HG03342 (cell line): ENCODE results near the gene BCKDK.
A peak's percentile ranks its signal among the peaks of the same experiment; 100 is the strongest.
"Not testable (repeated sequence)": the region's sequence is repeated elsewhere in the genome, so short reads cannot be mapped to it uniquely, and the experiment has no call there.

ENCODE experiments used
- ATAC-seq: cut with Tn5 transposase; IDR thresholded peaks from one replicate; pipeline ENCODE4 v1.9.1; 2021; ENCODE audit warnings: mild to moderate bottlenecking, moderate library complexity; ENCODE audit not compliant: unreplicated experiment

BCKDK gene

GRCh38 chr16:31141071-31141469 is 32.9 kb downstream of the BCKDK start:
- not testable (repeated sequence) for ATAC-seq

GRCh38 chr16:31141489-31142108 is 33.4 kb downstream of the BCKDK start:
- ATAC-seq, result no peak

GRCh38 chr16:31142109-31143010 is 34.2 kb downstream of the BCKDK start:
- ATAC-seq, result peak; percentile 83

- ATAC-seq, result no peak
Observed at GRCh38 chr16:31143011-31143693, 35.0 kb downstream of the BCKDK start.

- no peak for ATAC-seq
Observed at GRCh38 chr16:31143694-31144148, 35.5 kb downstream of the BCKDK start.

GRCh38 chr16:31144418-31144817 is 36.2 kb downstream of the BCKDK start:
- not testable (repeated sequence) for ATAC-seq

GRCh38 chr16:31145398-31145990 is 37.3 kb downstream of the BCKDK start:
- no peak for ATAC-seq

- ATAC-seq, result no peak
Observed at GRCh38 chr16:31147574-31147973, 39.4 kb downstream of the BCKDK start.

- ATAC-seq, result no peak
Observed at GRCh38 chr16:31148281-31148728, 40.1 kb downstream of the BCKDK start.

- ATAC-seq, result no peak
Observed at GRCh38 chr16:31148896-31149295, 40.7 kb downstream of the BCKDK start.

GRCh38 chr16:31149332-31149731 is 41.1 kb downstream of the BCKDK start:
- ATAC-seq, result no peak

GRCh38 chr16:31149894-31150890 is 42.0 kb downstream of the BCKDK start, which contains the start of gene PRSS36:
Gene PRSS36 (minus strand): TSS chr16:31150066. CDS start chr16:31150035, 31 bp downstream.
- no peak for ATAC-seq

GRCh38 chr16:31150976-31151375 is 42.8 kb downstream of the BCKDK start:
- ATAC-seq, result not testable (repeated sequence)

GRCh38 chr16:31157136-31157535 is 49.0 kb downstream of the BCKDK start:
- no peak for ATAC-seq
